T-helper 22 cell (primary cell): ENCODE data around the gene FIG4.
A peak's percentile ranks its signal among the peaks of the same experiment; 100 is the strongest.
"Not testable (repeated sequence)": the region's sequence is repeated elsewhere in the genome, so short reads cannot be mapped to it uniquely, and the experiment has no call there.

ENCODE experiments used
- DNase-seq: peaks from one replicate; pipeline ENCODE4 v3.0.0-alpha.2; 2020; ENCODE audit warnings: low read depth

FIG4 gene

DNA sequence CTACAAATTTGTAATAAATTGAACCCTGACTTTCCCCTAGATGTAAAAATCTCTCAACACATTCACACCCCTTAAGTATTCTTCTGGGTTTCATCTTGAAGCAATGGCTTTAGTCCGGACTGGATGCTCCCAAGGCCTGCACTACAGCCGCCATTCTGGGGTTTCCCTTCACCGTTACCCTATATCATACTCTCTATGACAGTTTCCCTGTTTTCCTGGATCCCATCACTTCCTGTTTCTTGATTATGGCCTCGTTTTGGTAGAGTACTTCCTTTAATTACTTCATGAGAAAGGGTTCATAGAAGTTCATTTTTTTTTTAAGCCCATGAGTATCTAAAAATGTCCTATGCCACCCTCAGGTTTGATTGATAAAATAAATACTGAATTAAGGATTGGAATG, 11.7 kb downstream of the FIG4 start:
- DNase-seq, result no peak

DNA sequence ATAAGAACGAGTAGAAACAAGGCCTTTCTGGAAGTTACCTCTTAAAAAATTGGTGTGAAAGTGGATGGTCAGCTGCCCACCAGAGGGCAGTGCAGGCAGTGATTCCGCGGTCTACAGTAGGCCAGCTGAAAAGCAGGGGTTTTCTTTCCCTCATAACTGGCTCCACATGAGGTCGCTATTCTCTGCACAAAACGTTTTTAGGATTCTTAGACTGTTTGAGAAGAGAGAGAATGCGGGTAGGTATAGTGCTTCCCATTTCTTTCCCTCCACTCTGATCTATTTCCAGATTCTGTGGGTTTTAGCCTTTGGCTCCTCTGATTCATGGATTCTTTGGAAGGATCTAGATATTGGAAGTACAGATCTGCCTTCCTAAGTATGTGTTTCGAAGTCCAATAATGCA, 14.2 kb downstream of the FIG4 start:
- DNase-seq, result peak; percentile 36

DNA sequence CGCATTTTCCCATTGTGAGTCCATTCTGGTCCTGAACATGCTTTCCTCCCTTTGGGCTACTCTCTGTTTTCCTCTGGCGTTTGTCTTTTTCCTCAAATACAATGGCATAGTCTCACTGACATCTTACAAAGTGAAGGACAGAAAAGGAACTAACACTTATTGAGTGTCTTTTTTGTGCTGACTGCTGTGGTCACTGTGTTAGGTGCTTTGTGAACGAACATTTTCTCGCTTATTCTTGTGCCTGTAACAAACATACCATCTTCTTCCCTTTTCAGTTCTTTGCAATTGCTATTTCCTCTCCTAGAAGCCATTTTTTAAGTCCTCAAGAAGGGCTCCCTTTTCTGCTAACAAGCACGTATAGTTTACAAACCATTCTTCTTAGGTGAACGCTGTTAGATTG, 15.4 kb downstream of the FIG4 start:
- no peak for DNase-seq

DNA sequence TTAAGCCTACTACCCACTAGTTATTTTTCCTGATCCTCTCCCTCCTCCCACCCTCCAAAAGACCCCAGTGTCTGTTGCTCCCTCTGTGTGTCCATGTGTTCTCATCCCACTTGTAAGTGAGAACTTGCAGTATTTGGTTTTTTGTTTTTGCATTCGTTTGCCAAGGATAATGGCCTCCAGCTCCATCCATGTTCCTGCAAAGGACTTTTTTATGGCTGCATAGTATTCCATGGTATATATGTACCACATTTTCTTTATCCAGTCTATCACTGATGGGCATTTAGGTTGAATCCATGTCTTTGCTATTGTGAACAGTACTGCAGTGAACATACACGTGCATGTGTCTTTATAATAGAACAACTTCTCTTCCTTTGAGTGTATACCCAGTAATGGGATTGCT, 17.0 kb downstream of the FIG4 start:
- not testable (repeated sequence) for DNase-seq

DNA sequence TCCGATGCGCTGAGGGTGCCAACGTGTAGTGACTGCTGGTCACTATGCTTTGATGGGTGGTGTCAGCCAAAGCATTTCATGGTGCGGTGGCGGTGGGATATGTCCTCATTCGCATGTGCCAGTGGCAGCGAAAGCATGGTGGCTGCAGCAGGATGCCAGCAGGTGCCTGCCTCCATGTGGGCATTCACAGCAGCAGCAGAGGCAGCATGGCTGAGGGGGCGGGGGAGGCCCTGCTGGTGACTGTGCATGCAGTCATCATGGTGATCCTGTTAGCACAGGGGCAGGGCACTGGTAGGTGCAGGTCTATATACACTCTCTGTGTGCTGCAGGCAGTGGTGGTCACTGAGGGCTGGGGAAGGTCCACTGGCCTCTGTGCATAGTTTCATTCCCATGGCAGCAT, 22.0 kb downstream of the FIG4 start:
- DNase-seq, result no peak

DNA sequence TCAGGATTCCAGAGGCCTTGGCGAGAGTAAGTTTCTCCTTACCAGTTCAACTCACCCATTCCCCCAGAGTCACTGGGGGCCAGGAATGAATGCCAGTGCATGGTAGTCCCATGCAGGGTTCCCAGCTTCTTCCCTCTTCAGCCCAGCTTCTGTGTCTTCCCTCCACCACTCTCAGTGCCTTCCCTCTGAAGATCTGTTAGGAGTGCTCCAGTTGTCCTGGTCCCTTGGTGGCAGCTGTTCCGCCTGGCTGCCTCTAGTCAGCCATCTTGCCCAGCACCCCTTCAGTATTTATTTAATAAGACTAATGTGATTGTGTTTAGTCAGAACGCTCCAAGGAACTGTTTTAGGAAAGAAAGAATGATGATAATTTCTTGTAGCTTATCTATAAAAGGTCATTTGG, 23.1 kb downstream of the FIG4 start:
- no peak for DNase-seq

DNA sequence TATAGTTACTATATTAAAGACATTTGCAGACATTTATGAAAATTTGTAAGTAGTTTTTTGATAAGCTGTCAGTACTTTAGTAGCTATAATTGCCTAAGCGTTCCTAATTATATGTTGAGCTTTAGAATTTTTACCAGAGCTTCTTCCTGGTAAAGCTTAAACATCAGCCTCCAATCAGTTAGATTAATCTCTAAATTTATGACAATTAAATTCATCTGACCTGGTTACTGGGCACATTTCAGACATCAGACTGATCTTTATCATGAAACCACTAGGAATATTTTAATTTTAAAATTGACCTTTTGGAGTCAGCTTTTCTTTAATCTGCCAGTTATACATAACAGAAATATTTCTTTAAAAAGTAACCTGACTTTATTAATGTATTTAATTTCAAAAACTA, 23.5 kb downstream of the FIG4 start:
- DNase-seq, result no peak

DNA sequence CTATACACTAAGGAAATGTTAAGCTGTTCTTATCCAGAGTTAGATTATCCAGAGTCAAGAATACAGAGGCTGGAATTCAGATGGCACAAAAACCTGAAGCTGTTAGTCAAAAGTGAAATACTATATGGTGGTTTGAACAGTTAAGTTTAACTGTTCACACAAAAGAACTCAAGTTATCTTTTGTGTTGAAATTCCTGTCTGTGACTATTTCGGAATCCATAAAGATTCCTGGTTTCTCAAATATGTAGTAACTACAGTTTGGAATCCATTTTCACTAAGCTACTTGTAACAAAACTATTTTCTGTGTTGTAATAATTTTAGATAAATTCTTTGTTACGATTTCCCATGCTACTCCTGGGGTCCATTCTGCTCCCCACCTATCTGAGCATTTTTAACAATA, 24.5 kb downstream of the FIG4 start:
- no peak for DNase-seq

DNA sequence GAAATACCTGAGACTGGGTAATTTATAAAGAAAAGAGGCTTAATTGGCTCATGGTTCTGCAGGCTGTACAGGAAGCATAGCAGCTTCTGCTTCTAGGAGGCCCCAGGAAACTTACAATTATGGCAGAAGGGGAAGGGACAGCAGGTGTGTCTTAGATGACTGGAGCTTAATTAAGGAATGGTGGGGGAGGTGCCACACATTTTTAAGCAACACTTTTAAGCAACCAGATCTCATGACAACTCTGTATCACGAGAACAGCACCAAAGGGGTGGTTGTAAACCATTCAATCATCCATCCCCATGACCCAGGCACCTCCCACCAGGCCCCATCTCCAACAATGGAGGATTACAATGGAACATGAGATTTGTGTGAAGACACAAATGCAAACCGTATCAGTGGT, 26.9 kb downstream of the FIG4 start:
- DNase-seq, result no peak

DNA sequence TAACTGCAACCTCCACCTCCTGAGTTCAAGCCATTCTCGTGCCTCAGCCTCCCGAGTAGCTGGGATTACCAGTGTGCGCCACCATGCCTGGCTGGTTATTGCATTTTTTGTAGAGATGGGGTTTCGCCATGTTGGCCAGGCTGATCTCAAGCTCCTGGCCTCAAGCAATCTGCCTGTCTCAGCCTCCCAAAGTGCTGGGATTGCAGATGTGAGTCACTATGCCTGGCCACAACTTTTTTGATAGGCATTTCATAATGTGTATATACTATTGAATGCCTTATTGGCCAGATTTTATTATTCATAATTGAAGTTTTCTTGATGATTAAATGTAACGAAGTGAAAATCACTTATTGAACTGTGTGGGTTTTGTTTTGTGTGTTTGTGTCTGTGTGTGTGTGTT, 27.9 kb downstream of the FIG4 start:
- no peak for DNase-seq

DNA sequence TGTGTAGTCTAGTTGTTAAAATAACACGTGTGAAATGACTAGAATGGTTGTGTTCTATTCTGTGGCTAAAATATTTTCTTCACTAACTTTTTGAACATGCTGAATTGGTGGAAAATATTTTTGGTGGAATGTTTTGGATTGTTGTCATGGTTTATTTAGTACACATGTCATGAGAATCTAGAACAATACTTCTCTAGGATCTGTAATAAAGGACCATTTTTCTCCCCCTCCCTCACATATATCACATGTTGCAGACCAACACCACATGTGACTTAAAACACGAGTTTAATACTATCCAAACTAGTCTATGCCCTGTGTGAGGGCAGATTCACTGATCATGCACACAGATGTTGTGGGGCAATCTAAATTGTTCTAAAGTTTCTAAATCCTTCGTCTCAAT, 29.2 kb downstream of the FIG4 start:
- no peak for DNase-seq

DNA sequence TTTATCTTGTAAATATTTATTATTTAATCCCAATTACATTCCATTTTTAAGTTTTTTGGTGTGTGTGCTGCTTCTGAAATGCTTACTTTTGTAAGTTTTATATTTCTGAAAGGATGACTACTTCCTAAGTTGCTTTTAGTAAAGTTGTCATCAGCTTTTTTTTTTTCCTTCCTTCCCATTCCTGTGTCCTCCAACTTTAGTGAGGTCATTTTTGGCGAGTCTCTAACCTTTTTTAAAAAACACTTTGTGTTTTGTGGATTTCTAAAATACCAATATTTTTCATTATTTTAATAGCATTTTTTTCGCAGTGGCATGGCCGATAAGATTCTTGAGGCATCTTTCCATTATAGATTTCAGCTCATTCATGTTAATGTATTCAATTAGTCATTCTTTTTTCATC, 30.9 kb downstream of the FIG4 start:
- DNase-seq, result no peak

DNA sequence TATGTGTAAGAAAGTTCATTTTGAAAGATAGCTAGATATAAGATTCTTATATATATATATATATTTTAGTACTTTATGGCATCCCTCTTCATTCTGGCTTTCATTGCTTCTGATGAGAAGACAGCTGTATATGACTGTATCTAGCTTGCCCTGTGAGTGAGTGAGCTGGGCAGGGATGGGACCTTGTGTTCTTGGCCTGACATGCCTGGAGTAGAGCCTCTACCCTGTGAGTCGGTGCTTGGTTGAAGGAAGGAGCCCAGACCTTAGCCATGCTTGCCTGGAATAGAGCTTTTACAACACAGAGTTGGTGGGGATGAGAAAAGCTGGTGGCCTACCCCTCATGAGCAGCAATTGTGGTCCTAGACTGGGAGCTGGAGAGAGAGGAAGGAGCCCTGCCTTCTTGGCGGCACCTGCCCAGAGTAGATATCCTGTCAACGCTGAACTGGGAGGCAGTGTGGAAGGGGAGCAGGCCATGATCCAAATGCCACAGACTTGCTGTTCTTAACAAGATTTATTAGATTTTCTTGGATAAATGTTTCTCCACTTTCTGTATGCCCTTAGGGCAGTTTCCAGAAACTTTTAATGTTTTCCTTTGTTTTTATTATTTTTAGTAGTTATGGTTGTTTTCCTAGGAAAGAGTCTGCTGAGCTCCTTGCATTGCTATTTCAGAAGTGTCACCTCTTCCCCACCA, 31.6 kb downstream of the FIG4 start:
- DNase-seq, result no peak

DNA sequence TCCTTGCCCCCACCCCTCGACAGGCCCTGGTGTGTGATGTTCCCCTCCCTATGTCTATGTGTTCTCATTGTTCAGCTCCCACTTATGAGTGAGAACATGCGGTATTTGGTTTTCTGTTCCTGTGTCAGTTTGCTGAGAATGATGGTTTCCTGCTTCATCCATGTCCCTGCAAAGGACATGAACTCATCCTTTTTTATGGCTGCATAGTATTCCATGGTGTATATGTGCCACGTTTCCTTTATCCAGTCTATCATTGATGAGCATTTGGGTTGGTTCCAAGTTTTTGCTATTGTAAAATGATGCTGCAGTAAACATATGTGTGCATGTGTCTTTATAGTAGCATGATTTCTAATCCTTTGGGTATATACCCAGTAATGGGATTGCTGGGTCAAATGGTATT, 34.2 kb downstream of the FIG4 start:
- DNase-seq, result not testable (repeated sequence)

DNA sequence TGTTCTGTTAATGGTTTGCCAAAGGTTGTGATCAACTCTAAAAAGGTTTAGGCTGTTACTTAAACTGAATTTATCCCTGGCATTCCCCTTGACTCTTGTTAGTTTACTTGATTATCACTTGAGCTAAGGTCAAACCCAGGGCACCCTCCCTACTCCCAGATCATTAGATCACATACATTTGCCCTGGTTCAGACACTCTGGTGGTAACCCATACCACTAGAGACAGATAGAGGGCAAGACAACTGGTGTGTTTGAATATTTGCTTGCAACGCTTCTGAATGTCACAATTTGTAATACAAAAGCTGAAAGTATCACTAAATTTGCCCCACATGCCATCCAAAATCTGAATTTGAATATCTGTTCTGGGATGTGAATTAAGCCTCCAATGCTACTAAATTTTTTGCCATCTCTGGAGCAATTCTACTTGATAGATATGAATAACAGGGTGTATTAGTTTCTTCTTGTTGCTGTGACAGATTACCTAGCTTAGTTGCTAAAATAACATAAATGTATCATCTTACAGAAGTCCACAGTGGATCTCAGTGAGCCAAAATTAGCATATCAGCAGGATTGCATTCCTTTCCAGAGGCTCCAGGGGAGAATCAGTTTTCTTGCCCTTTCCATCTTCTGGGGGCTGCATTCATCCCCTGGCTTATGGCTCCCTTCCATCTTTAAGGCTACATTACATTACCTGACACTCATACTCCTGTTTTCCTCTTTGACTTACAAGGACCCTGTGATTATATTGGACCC, 45.4 kb downstream of the FIG4 start:
- DNase-seq, result no peak

DNA sequence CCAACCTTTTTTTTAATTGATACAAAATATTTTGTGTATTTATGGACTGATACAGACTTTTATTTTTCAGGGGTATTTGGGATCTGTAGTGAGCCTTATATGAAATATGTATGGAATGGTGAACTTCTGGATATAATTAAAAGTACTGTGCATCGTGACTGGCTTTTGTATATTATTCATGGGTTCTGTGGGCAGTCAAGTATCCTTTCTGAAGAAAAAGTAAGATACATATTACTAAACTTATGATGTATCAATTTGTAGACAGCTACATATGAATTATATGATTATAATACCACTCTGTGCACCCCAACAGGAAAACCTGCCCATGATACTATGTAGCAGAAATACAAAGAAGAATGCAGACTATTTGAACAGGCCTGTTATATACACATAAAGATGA, 47.2 kb downstream of the FIG4 start:
- no peak for DNase-seq

DNA sequence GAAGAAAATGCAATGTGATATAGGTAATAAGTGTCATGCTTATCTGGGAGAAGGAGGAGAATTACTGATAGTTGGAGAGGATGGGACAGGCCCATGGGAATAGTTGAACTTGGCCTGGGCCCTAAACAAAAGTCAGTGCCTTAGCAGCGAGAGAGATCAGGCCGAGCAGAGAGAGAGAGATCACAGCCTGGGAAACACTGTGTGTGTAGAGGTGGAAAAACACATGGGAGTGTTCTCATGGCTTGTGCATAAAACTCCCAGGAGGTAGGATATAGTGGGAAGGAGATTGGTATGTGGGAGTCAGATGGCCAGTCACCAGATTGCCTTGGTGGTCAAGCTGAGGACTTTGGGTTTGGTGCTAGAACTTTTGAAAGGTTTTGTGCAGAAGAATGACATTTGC, 47.6 kb downstream of the FIG4 start:
- no peak for DNase-seq

DNA sequence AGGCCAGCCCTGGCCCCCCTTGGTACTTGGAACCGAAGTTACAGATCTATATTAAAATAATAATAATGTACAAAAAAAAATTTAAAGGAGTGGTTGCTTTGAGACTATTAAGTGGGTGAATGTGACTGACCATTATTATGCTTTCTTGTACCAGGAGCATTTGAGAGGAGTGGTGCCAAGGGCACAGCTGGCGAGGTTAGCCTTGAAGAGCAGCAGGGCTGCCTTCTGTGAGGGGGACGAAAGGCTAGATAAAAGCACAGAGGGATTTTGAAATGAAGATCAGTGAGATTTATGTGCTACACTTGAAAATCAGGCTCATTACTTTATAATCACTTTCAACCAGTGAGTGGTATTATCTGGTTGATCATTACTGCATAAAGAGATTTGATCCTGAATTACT, 48.6 kb downstream of the FIG4 start:
- DNase-seq, result no peak

DNA sequence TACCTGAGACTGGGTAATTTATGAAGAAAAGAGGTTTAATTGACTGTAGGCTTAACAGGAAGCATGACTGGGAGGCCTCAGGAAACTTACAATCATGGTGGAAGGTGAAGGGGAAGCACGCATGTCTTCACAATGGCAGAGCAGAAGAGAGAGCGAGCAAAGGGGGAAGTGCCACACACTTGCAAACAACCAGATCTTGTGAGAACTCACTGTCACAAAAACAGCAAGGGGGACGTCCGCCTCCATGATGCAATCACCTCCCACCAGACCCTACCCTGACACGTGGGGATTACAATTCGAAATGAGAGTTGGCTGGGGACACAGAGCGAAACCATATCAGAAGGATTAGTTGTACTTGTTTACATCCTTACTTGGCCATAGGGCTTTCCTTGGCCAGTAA, 49.7 kb downstream of the FIG4 start:
- DNase-seq, result no peak

DNA sequence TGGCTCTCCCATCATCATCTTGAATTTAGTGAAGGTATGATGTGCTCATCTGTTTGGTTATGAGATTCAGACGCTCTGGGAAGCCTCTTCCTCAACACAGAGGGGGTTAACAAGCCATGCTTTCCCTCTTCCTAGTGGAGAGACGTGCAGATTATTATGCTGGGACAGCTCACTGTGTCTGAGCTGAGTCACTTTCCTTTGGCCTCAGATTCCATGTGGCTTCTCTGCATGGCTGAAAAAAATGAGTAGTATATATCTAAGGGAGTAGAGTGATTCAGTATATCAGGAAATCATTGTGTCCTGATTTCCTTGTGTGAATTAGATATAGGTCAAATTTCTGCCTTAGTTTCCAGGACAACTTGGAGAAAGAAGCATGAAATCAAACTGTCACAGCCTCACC, 52.6 kb downstream of the FIG4 start:
- DNase-seq, result no peak

DNA sequence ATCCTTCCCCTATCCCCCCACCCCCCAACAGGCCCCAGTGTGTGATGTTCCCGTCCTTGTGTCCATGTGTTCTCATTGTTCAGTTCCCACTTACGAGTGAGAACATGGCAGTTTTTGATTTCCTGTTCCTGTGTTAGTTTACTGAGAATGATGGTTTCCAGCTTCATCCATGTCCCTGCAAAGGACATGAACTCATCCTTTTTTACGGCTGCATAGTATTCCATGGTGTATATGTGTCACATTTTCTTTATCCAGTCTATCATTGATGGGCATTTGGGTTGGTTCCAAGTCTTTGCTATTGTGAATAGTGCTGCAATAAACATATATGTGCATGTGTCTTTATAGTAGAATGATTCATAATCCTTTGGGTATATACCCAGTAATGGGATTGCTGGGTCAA, 53.7 kb downstream of the FIG4 start:
- not testable (repeated sequence) for DNase-seq

DNA sequence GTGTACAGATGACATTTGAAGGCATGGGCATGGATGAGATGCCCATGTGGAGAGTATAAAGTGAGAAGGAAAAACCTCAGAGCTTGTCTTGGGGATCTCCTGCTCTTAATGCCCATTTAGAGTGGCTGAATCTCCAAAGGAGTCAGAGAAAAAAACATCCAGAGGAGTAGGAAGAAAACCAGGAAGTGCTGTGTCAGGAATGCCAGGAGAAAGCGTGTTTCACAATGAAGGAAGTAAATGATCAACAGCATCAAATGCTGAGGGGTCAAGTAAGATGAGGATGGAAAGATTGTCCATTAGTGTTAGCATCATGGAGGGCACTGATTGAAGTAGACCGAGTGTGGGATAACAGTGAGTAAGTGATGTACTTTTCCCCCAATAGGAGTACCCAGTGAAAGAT, 56.1 kb downstream of the FIG4 start:
- no peak for DNase-seq

DNA sequence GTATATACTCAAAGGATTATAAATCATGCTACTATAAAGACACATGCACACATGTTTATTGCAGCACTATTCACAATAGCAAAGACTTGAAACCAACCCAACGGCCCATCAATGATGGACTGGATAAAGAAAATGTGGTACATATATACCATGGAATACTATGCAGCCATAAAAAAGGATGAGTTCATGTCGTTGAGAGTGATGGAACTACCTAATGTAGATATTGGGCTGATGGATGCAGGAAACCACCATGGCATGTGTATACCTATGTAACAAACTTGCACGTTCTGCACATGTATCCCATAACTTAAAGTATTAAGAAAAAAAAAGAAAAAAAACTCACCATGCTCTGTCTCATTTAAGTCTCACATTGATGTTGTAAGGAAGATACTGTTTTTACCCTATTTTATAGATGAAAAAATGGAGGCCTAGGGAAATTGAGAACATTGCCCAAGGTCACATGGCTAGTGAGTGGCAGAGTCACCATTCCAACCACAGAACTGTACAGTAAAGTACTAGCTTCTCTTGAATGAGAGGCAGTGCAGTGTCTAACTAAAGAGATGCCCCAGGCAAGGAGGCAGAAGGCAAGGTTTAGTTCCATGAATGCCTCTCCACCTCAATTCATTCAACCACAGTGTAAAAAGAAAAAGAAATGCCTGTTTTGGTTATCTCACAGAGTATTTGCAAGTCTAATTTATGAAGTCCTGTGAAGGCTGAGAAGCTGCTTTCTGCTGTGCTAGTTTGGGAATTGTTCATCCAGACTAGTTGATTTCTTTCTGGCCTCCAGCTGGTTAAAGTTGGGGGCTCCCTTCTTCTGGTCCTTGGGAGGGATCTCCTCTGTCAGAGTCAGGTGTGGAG, 68.2 kb downstream of the FIG4 start:
- no peak for DNase-seq
